ENCODE results near the gene TMEM236.

GRCh38 chr10:17805921-17806577 is 54.0 kb downstream of the TMEM236 start:
- TF ChIP-seq CTCF (IDR thresholded peaks at IDR 0.05) (peak in 3 of 6 experiments; percentile 21 to 40 (median 25)), POLR2A (IDR thresholded peaks at IDR 0.05) (no peak)

Measured in Peyer's patch (tissue), 4 donors.